Measurements from ENCODE around the gene PHPT1.
"Not testable (repeated sequence)": the region's sequence is repeated elsewhere in the genome, so short reads cannot be mapped to it uniquely, and the experiment has no call there.

The PHPT1 gene

DNA sequence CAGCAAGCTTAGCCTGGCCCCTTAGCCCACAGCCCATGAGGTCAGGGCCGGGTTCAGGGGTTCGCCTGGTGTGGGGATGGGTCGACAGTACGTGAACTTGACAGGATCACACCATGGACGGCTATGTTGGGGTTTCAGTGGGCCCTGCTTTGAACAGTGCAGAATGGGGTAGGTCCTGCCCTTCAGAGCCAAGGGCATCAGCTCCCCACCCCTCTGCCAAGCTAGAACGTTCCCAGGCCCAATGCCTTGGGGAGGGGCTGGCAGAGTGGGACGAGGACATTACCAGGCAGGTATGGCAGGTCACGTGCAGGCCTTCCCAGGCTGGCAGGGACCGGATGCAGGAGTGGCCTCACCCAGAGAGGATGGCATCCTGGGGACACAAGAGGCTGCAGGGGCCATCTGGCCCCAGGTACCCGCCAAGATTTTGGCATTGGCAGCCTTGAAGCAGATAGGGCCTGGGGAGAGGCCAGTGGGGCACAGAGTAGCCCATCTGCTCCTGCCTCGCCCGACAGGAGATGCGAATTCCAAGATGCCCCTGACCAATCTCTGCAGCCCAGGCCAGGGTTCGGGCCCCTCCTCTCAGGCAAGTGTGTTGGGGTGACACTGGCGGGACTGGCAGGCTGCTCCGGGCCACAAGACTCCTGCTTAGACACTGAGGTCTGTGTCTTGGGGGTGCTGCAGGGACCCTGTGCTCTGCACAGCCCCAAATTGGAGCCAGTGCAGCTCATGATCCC is 7.4 kb upstream of the PHPT1 start:
- not testable (repeated sequence) for DNase-seq (ENCODE audit: low spot score); H4K8ac ChIP-seq (ENCODE audit: low read depth, low read length); H3K9me3 ChIP-seq (replicated peaks in 1 of 2; ENCODE audit: control insufficient read depth in 2 of 2, insufficient read depth in 1 of 2, low read depth in 1 of 2, low read length in 2 of 2); H2AK5ac ChIP-seq (ENCODE audit: low read depth, low read length); H3K4ac ChIP-seq (ENCODE audit: low read length); H2BK15ac ChIP-seq (ENCODE audit: low read length); H2AFZ ChIP-seq (ENCODE audit: low read length); H4K91ac ChIP-seq (ENCODE audit: low read depth, low read length, poor library complexity)
- Histone ChIP-seq H3K79me1 (ENCODE audit: low read depth, low read length) (peaks cover 19% of the 10 kb centered on the region), H3K23ac (ENCODE audit: low read depth, low read length, poor library complexity) (peak overlapping the region; percentile 89), H2BK5ac (ENCODE audit: low read length) (peak overlapping the region; percentile 53), H3K27me3 (ENCODE audit: control insufficient read depth in 3 of 3, insufficient read depth in 3 of 3, low read depth in 1 of 3, low read length in 3 of 3) (peaks cover 0 to 13% (median 11%) of the 10 kb centered on the region in 3 experiments), H3K4me2 (ENCODE audit: insufficient read depth, low read length, poor library complexity, severe bottlenecking) (peak overlapping the region; percentile 11), H3K14ac (ENCODE audit: low read length) (peak overlapping the region; percentile 10), H2BK12ac (ENCODE audit: low read length) (peak overlapping the region; percentile 58), H2BK120ac (ENCODE audit: low read depth, low read length) (peak overlapping the region; percentile 87), H3K27ac (replicated peaks; ENCODE audit: low read length) (peak overlapping the region; percentile 29), H3K18ac (ENCODE audit: low read length) (peak overlapping the region; percentile 94), H3K9ac (ENCODE audit: low read depth, low read length, poor library complexity) (peak overlapping the region; percentile 60), H3K36me3 (replicated peaks in 1 of 2; ENCODE audit: control insufficient read depth in 2 of 2, insufficient read depth in 2 of 2, low read length in 2 of 2) (peaks cover 9 to 40% of the 10 kb centered on the region in 2 donors), H3K4me3 (ENCODE audit: low read length in 2 of 2) (peak overlapping the region in 1 of 2 donors; percentile 49), H3K4me1 (ENCODE audit: control insufficient read depth in 2 of 2, insufficient read depth in 1 of 2, low read depth in 1 of 2, low read length in 2 of 2) (peaks cover 26 to 34% of the 10 kb centered on the region in 2 donors)
- WGBS, 2 donors (ENCODE audit: extremely low coverage in 2 of 2, insufficient read length in 2 of 2, insufficient replicate concordance in 1 of 2): no CpG with 5 or more reads among the region's 16 CpGs

DNA sequence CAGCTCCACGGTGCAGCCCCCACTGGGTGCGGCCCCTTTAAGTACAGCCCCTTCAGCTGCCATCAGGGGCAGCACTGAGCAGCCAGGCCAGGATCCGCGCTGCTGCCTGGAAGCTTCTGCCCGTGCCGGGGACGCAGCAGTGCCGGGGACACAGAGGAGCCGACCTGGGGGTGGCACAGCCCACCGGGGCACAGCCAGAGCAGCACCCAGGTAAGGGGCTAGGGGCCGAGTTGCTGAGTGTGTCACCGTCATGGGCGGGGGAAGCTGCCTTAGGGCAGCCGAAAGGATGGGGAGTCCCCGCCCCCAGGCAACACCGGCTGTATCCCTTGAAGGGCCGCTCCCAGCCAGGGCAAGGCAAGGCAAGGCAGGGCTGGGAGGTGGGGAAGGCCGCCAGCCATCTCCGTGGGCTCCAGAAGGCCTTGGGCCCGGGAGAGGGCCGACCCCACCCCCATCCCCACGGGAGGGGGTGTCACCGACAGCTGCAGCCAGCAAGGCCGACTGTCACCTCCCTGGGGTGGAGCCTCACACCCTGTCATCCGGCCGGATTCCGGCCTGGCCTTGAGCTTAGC is 6.7 kb upstream of the PHPT1 start, which contains the start of gene AJM1:
TSS of gene AJM1 (plus strand) at position 99 of the 569 bp plus-strand sequence. CDS start 1,937 bp downstream, outside the sequence.
- H3K4me2 ChIP-seq (ENCODE audit: insufficient read depth, low read length, poor library complexity, severe bottlenecking): peak within 1 kb of the TSS; percentile 66
- peaks cover 0 to 15% (median 11%) of the 10 kb centered on the region in 3 experiments for H3K27me3 ChIP-seq (ENCODE audit: control insufficient read depth in 3 of 3, insufficient read depth in 3 of 3, low read depth in 1 of 3, low read length in 3 of 3)
- peak within 1 kb of the TSS; percentile 58 for H2BK12ac ChIP-seq (ENCODE audit: low read length)
- not testable (repeated sequence) for H4K91ac ChIP-seq (ENCODE audit: low read depth, low read length, poor library complexity); H3K9me3 ChIP-seq (replicated peaks in 1 of 2; ENCODE audit: control insufficient read depth in 2 of 2, insufficient read depth in 1 of 2, low read depth in 1 of 2, low read length in 2 of 2); H3K4ac ChIP-seq (ENCODE audit: low read length); H2BK15ac ChIP-seq (ENCODE audit: low read length)
- DNase-seq (ENCODE audit: low spot score): peak; percentile 74
- peak within 1 kb of the TSS; percentile 69 for H2AFZ ChIP-seq (ENCODE audit: low read length)
- H4K8ac ChIP-seq (ENCODE audit: low read depth, low read length): peak within 1 kb of the TSS; percentile 65
- H3K4me3 ChIP-seq (ENCODE audit: low read length in 2 of 2): peak within 1 kb of the TSS; percentile 49 to 72
- H3K23ac ChIP-seq (ENCODE audit: low read depth, low read length, poor library complexity): peak within 1 kb of the TSS; percentile 99
- peak within 1 kb of the TSS; percentile 53 for H2BK5ac ChIP-seq (ENCODE audit: low read length)
- peaks cover 20% of the 10 kb centered on the region for H3K79me1 ChIP-seq (ENCODE audit: low read depth, low read length)
- peaks cover 26 to 36% of the 10 kb centered on the region in 2 donors for H3K4me1 ChIP-seq (ENCODE audit: control insufficient read depth in 2 of 2, insufficient read depth in 1 of 2, low read depth in 1 of 2, low read length in 2 of 2)
- H3K27ac ChIP-seq (replicated peaks; ENCODE audit: low read length): peak within 1 kb of the TSS; percentile 29
- peaks cover 6 to 36% of the 10 kb centered on the region in 2 donors for H3K36me3 ChIP-seq (replicated peaks in 1 of 2; ENCODE audit: control insufficient read depth in 2 of 2, insufficient read depth in 2 of 2, low read length in 2 of 2)
- peak within 1 kb of the TSS; percentile 70 for H3K9ac ChIP-seq (ENCODE audit: low read depth, low read length, poor library complexity)
- peak within 1 kb of the TSS; percentile 14 for H2AK5ac ChIP-seq (ENCODE audit: low read depth, low read length)
- H3K14ac ChIP-seq (ENCODE audit: low read length): peak within 1 kb of the TSS; percentile 10
- peak within 1 kb of the TSS; percentile 94 for H3K18ac ChIP-seq (ENCODE audit: low read length)
- H2BK120ac ChIP-seq (ENCODE audit: low read depth, low read length): peak within 1 kb of the TSS; percentile 87
- WGBS, 2 donors (ENCODE audit: extremely low coverage in 2 of 2, insufficient read length in 2 of 2, insufficient replicate concordance in 1 of 2): no CpG with 5 or more reads among the region's 27 CpGs

DNA sequence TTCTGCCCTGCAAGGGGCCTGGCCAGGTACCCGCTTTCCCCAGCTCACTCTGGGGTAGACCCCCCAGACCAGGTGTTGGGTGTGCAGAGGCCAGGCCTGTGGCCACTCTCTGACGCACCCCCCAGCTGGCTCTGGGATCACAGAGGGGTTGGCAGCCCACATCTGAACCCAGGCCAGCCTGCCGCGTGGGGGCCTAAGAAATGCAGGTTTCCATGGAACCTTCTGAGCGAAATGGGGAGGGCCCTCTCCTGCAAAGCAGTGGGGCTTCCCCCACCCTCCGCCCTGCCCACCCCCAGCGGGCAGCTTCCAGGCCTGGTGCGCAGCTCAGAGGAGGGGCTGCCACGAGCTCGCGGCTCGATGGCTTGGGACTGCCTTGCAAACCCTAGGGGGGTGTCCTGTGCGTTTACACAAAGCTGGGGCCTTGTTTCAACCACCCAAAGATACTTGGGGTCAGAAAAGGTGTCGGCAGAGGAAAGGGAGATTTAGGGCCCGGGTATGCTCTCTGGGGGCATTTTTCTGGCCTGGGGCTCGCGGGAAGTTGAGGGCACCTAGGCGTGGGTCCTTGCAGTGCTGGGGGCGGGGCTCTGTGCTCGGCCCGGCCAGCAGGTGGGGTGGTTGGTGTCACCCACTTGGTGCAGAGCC is 5.9 kb upstream of the PHPT1 start:
- H2BK5ac ChIP-seq (ENCODE audit: low read length); H2BK12ac ChIP-seq (ENCODE audit: low read length); H3K9me3 ChIP-seq (replicated peaks in 1 of 2; ENCODE audit: control insufficient read depth in 2 of 2, insufficient read depth in 1 of 2, low read depth in 1 of 2, low read length in 2 of 2); DNase-seq (ENCODE audit: low spot score); H2AFZ ChIP-seq (ENCODE audit: low read length); H3K27ac ChIP-seq (replicated peaks; ENCODE audit: low read length); H3K14ac ChIP-seq (ENCODE audit: low read length); H3K4ac ChIP-seq (ENCODE audit: low read length); H3K4me2 ChIP-seq (ENCODE audit: insufficient read depth, low read length, poor library complexity, severe bottlenecking); H3K23ac ChIP-seq (ENCODE audit: low read depth, low read length, poor library complexity); H4K8ac ChIP-seq (ENCODE audit: low read depth, low read length); H2BK15ac ChIP-seq (ENCODE audit: low read length); H3K4me3 ChIP-seq (ENCODE audit: low read length in 2 of 2); H2BK120ac ChIP-seq (ENCODE audit: low read depth, low read length); H4K91ac ChIP-seq (ENCODE audit: low read depth, low read length, poor library complexity): not testable (repeated sequence)
- WGBS, 2 donors (ENCODE audit: extremely low coverage in 2 of 2, insufficient read length in 2 of 2, insufficient replicate concordance in 1 of 2): no CpG with 5 or more reads among the region's 21 CpGs
- H3K36me3 ChIP-seq (replicated peaks in 1 of 2; ENCODE audit: control insufficient read depth in 2 of 2, insufficient read depth in 2 of 2, low read length in 2 of 2): peaks cover 6 to 28% of the 10 kb centered on the region in 2 donors
- H3K18ac ChIP-seq (ENCODE audit: low read length): peak overlapping the region; percentile 20
- peaks cover 26 to 38% of the 10 kb centered on the region in 2 donors for H3K4me1 ChIP-seq (ENCODE audit: control insufficient read depth in 2 of 2, insufficient read depth in 1 of 2, low read depth in 1 of 2, low read length in 2 of 2)
- peaks cover 0 to 15% (median 11%) of the 10 kb centered on the region in 3 experiments for H3K27me3 ChIP-seq (ENCODE audit: control insufficient read depth in 3 of 3, insufficient read depth in 3 of 3, low read depth in 1 of 3, low read length in 3 of 3)
- H3K9ac ChIP-seq (ENCODE audit: low read depth, low read length, poor library complexity): peak overlapping the region; percentile 24
- H2AK5ac ChIP-seq (ENCODE audit: low read depth, low read length): peak overlapping the region; percentile 14
- peaks cover 25% of the 10 kb centered on the region for H3K79me1 ChIP-seq (ENCODE audit: low read depth, low read length)

Data from neuronal stem cell (in vitro differentiated cells).